Fibroblast of villous mesenchyme (primary cell): Measurements from ENCODE around the gene NGF. TPM values are rescaled to one million over a fixed set of nuclear protein-coding genes. Genes with fewer than 3 reads are reported as not detected.

Source experiments
- DNase-seq: peaks from one replicate; pipeline ENCODE4 v3.0.0-alpha.2; 2010; ENCODE audit warnings: low read depth
- H3K4me3 ChIP-seq: 2 replicates; pipeline ENCODE4 v1.5.1; 2011; ENCODE audit warnings: low read depth, mild to moderate bottlenecking, low read length
- total RNA-seq: library from RNA; depleted of rRNA; stranded (reverse); fragments of >200 nt; gene quantifications from 2 replicates; pipeline ENCODE4 v1.2.3, GENCODE V29; 2012
- TF ChIP-seq, protein P1 (sequence below): IDR thresholded peaks from 2 replicates; pipeline ENCODE4 v1.5.1; 2012; ENCODE audit warnings: low read depth, mild to moderate bottlenecking, low read length; ENCODE audit not compliant: insufficient read depth

Gene NGF
- total RNA-seq, 1 donor = 0.86 TPM

DNA sequence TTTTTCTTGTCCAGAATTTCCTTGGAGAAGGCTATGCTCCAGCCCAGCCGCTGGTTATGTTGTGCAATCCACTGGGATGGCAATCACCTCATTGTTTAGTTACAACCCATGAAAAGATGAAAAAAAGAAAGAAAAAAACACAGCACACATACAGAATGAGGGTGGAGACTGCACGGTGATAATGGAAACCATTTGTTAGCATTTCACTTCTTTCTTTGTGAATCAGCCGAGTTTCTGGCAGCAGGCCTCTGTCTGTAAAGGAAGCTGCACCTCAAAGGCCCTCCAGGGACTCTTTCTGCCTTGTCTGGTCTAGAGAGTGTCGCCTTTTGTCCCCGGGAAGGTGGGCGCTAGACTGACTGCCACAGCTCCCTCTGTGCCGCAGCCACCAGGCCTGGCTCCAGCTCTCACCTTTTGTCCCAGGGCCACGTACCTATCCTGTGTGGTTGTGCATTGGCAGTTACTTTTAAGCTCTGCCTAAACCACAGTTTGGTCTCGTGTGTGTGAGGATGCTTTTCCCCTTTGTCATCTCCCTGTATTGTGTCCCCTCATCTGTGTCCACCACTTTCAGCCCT, 35.6 kb downstream of the NGF start:
- H3K4me3 ChIP-seq = no peak overlapping the region
- DNase-seq = peak; percentile 75
- TF ChIP-seq, protein P1, sequence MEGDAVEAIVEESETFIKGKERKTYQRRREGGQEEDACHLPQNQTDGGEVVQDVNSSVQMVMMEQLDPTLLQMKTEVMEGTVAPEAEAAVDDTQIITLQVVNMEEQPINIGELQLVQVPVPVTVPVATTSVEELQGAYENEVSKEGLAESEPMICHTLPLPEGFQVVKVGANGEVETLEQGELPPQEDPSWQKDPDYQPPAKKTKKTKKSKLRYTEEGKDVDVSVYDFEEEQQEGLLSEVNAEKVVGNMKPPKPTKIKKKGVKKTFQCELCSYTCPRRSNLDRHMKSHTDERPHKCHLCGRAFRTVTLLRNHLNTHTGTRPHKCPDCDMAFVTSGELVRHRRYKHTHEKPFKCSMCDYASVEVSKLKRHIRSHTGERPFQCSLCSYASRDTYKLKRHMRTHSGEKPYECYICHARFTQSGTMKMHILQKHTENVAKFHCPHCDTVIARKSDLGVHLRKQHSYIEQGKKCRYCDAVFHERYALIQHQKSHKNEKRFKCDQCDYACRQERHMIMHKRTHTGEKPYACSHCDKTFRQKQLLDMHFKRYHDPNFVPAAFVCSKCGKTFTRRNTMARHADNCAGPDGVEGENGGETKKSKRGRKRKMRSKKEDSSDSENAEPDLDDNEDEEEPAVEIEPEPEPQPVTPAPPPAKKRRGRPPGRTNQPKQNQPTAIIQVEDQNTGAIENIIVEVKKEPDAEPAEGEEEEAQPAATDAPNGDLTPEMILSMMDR = no peak

DNA sequence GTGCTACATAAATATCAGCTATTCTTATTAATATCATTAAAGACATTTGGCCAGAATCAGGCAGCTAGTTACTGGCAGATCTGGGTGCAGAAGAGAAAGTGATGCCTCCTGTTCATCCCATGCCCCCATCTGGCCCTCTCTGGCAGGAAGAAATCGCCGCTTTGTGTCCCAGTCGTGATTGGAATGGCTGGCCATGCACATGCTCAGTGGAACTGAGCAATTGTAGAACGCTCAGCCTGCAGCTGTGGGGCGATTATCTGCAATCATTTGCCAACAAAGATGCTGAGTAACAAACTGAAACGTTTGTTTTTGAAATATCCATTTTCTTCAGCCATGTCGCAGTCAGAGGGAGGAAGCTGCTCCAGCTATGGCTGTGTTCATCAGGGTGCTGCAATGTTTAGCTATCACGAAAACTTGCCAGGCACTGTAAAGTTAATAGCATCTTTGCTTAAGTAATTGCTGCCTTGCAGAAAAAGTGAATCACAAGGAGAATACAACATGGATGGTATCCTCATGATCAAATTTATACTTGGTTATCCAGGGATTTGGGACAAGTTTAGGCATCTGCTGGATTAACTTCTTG, 36.5 kb downstream of the NGF start:
- H3K4me3 ChIP-seq = no peak overlapping the region
- TF ChIP-seq, protein P1 = no peak
- DNase-seq = peak; percentile 11

DNA sequence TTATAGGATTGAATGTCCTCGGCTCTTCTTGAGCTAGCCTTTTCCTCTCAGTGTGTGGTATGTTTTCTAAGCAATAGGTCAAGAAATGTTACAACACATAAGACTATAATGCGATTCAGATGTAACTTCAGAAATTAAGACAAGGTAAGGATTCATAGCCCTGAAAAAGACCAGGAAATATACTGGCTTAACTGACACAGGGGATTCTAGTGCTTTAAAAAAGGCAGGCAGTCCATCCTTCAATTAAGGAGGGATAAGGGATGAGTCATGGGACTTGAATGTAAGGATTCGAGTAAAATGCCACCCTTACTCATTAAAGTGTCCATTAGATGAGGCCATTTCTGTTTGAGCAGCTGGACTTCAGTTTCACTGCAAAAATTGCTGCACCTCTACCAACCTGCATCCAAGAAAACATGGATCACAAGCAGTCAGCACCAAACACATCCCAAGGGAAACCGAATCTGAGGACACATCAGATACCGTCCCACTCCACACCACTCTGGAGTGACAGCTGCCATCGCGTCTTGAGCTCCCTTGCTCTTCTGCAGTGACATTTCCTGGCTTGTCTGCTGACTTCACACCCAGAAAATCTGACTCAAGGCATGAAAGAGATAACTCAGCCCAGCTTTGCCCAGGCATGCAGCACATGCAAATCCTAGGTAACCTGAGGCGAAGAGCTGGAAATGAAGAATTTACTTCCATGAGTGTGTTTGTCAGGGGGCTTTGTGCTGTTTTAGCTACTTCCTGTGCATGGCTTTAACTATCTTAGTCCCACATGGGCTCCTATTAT, 37.8 kb downstream of the NGF start:
- H3K4me3 ChIP-seq = no peak overlapping the region
- DNase-seq = peak; percentile 53
- TF ChIP-seq, protein P1 = no peak

DNA sequence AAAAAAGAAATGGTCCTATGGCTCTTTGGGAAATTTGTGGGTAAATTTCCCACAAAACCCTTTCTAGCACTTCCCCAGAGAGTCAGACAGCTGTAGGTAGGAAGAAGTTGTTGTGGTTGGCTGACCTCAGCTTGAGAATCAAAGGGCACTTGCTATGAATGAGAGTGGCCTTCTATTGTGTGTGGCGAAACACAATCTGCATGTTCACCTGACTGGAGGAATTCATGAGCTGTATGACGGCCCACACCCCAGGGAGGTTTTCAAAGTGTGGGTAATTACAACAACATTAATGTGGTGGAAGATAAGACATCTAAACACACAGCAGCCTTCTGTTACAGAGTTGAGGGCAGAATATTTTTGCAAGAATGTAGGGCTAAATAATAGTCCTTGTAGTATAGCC, 38.8 kb downstream of the NGF start:
- DNase-seq = no peak
- H3K4me3 ChIP-seq = no peak overlapping the region
- TF ChIP-seq, protein P1 = no peak

DNA sequence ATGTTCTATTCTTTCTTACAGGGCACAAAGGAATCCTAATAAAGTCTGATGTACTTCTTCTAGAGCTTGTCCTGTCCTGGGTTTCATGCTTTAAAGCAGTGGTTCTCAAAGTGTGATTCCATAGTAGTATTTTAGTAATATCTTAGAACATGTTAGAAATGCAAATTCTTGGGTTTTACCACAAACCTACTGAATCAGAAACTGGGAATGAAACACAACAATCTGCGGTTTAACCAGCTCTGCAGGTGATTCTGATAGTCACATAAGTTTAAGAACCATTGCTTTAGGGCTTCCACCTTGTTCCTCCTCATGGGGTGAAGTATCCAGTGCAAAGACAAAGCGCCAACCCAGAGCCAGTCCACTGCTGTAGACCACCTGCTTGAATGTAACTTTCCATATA, 41.1 kb downstream of the NGF start:
- DNase-seq = no peak
- TF ChIP-seq, protein P1 = no peak
- H3K4me3 ChIP-seq = no peak overlapping the region

DNA sequence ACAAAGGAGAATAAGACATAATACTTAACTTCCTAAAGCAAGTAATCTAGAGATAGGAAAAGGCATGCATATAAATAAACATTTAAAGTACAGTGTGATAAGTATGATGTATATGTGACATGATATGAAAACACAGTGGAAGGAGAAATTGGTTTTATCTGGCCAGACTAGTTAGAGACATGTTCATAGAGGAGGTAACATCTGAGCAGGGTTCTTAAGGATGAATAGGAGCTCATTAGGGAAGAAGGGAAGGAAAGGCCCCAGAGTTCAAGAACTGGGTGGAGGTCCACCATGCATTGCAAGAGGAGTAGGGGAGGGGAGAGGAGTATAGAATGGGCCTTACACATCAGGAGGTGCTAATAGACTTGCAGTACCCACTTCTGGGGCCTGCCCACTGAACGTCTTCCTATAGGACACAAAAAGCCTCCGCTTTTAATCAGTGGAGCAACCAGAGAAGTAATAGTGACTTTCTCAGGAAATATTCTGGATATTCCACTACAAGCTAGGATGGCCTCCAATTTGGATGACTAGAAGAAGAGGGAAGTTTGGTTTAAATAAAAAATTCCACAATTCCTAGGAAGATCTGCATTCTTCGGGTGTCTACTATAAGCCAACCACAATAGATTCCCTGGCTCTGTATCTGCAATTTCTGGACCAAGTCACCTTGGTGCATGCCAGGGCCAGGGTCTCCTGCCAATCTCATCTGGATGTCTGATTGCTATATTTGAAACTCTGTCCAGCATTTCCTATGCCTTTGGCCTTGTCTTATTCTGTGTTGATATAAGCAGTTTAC, 41.9 kb downstream of the NGF start:
- DNase-seq = no peak
- TF ChIP-seq, protein P1 = no peak
- no peak overlapping the region for H3K4me3 ChIP-seq
